IPS-NIHi11 (cell line): ENCODE data around the gene FAM83E.
"Not testable (repeated sequence)": the region's sequence is repeated elsewhere in the genome, so short reads cannot be mapped to it uniquely, and the experiment has no call there.

Source experiments
- DNase-seq: peaks from one replicate; pipeline ENCODE4 v3.0.0; 2012; ENCODE audit warnings: mixed read lengths, low spot score

The FAM83E gene

GRCh38 chr19:48614436-48615230 is at the start of gene FAM83E:
Gene FAM83E, minus strand, starts transcription at chr19:48615076. Its CDS starts 1,704 bp downstream, at chr19:48613372.
- peak; percentile 85 for DNase-seq

DNA sequence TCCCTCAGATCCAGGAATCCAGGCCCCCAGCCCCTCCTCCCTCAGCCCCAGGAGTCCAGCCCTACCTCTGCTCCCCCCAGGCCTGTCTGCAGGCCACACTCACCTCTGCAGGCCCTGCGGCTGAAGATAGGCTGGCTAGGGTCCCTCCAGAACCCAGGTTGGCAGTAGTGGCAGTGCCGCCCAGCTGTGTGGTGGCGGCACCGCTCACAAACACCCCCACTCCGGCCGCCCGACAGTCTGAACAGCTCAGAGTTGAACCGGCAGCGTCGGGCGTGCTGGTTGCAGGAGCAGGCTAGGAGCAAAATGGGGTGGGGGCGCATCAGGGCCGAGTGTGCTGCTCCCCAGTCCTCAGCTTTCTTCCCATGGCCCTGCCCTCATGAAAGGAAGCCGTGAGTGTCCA is 49.6 kb upstream of the FAM83E start:
- DNase-seq, result peak; percentile 6

GRCh38 chr19:48663667-48664066 is 48.8 kb upstream of the FAM83E start:
- peak; percentile 8 for DNase-seq

DNA sequence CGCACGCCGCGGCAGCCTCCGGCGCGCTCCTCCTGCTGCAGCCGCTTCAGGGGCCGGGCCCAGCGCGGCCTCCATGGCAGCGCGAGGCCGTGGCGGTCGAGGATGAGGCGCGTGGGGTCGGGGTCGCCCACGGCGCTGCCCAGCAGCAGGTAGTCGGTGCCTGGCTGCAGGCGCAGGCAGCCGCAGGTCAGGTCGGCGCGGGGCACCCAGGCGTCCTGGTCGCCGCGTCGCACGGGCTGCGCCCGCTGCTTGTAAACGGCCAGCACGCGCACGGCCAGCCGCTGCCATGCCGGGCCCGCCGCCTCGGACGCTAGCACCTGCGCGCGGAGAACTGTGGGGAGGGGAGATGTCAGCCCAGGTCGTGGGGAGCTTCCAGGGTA is 46.8 kb upstream of the FAM83E start:
- peak; percentile 19 for DNase-seq

DNA sequence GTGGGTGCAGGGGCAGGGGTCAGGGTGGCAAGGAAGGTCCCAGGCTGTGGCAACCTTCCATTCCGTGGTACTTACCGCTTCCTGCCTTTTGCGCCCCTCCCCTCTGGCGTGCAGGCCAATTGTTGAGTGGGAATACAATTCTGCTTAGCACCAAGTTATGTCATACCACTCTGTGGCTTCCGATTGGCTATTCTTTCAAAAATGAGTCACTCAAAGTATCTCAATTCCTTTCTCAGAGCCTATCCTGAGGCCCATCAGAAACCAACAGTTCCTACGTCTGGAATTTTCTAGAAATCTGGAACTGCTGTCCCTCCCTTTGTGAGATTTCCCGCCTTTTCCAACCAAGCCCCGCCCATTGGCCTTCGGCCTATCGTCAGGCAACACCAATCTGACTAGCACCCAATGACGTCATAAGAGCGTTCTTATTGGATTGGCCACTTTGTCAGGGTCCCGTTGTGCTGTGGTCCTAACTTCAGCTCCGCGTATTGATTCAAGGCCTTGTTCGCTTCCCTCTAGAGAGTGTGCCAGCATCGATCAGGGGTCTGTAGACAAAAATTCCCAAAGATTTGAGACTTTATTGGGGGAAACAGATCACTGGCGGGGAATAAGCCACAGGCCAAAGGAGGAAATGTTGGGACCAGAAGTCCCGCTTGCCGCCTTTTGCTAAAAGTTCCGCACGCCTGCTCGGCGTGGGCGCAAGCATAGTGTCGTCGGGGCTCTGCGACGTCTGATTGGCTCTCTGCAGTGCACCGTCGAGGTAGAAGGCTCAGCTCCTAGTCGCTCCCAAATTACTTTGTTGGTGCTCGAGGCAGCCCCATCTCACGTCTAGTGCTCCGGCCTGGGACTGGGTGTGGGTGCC is 46.2 kb upstream of the FAM83E start:
- DNase-seq, result peak; percentile 94

GRCh38 chr19:48659768-48660167 is 44.9 kb upstream of the FAM83E start:
- DNase-seq, result peak; percentile 44

GRCh38 chr19:48658483-48658882 is 43.6 kb upstream of the FAM83E start:
- DNase-seq, result no peak

DNA sequence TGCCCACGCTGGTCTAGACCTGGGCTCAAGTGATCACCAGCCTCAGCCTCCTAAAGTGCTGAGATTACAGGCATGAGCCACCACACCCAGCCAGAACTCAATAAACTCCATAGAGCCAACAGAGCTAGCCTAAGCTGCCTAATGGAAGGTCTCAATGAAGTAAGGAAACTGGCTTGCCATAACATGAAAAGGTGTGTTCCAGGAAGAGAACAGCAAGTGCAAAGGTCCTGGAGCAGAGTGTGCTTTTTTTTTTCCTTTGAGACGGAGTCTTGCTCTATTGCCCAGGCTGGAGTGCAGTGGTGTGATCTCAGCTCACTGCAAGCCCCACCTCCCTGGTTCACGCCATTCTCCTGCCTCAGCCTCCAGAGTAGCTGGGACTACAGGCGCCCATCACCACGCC is 43.0 kb upstream of the FAM83E start:
- DNase-seq, result not testable (repeated sequence)

GRCh38 chr19:48656840-48657474 is 42.1 kb upstream of the FAM83E start:
- peak; percentile 18 for DNase-seq

- DNase-seq, result no peak
These were observed 39.6 kb upstream of the FAM83E start for GRCh38 chr19:48654299-48655059.

- no peak for DNase-seq
These were observed 36.8 kb upstream of the FAM83E start for GRCh38 chr19:48651683-48652048.

DNA sequence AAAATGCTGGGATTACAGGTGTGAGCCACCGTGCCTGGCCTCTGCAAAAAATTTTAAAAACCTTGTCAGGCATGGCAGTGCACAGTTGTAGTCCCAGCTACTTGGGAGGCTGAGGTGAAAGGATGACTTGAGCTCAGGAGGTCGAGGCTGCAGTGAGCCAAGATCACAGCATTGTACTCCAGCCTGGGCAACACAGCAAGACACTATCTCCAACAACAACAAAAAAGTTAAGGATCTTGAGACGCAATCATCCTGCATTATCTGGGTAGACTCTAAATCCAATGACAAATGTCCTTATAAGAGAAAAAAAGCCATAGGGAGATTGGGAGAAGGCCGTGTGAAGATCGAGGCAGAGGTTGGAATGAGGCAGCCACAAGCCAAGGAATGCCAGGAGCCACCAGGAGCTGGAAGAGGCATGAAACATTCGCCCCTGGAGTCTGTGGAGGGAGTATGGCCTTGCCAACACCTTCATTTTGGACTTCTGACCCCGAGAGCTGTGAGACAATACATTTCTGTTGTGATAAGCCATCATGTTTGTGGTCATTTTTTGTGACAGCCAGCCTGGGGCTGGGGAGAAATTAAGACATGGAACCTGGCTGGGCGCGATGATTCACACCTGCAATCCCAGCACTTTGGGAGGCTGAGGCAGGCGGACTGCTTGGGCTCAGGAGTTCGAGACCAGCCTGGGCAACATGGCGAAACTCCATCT is 36.3 kb upstream of the FAM83E start:
- DNase-seq, result no peak

DNA sequence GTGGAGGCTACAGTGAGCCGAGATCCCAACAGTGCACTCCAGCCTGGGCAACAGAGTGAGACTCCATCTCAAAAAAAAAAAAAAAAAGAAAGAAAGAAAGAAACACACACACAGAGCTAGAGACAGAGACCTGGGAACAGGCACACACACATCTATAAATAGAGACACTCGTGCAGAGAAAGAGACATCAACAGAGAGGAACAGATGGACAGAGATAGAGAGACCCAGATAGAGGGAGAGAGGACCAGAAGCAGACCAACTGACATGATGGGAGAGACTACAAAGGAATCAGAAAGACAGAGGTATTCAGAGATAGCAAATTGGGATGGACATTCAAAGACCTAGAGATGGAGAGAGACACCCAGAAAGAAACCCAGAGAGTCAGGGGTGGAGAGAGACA is 33.3 kb upstream of the FAM83E start:
- DNase-seq, result no peak

GRCh38 chr19:48646722-48647216 is 31.9 kb upstream of the FAM83E start:
- peak; percentile 90 for DNase-seq

DNA sequence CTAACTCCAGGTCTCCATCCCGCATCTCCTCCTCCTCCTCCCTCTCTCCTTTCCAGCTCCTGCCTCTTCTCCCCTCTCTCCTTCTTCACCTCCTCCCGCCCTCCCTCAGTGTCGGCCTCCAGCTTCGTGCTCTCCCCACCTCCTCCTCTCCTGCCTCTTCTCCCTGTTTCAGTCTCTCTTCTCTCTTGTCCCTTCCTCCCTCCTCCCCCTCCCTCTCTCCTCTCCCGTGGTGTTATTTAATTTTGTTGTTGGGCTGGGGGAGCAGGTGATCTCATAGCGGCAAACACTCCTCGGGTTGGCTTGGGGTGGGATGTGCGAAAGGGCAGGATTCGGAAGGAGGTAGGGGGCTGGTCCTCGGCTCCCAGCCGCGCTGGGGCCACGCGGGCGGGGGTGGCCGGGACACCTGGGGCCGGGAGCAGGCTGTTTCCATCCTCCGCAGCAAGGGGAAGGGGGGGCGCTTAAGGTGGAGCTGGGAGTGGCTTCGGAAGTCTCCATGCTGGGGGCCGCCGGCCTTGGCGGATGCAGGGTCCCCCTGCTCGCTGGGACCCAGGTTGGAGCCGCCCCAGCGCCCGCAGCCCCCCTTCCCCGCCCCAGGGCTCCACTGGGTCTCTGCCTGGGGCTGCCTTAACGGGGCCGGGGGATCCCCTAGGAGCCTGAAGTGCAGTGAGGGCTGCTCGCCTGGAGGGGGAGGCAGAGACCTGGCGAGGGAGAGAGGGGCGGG is 31.3 kb upstream of the FAM83E start, which contains the start of gene CA11:
TSS of gene CA11 (minus strand) at position 187 of the 721 bp plus-strand sequence. CDS start 555 bp downstream, outside the sequence.
- DNase-seq, result peak; percentile 59

GRCh38 chr19:48645620-48646000 is 30.7 kb upstream of the FAM83E start:
- no peak for DNase-seq

GRCh38 chr19:48644839-48645619 is 30.2 kb upstream of the FAM83E start:
- peak; percentile 57 for DNase-seq

- no peak for DNase-seq
These were observed 29.5 kb upstream of the FAM83E start for GRCh38 chr19:48644355-48644754.

- no peak for DNase-seq
These were observed 28.0 kb upstream of the FAM83E start for GRCh38 chr19:48642862-48643261.
